ENCODE measurements around the gene TMEM62. TPM values are rescaled to one million over a fixed set of nuclear protein-coding genes. Genes with fewer than 3 reads are reported as not detected.

Gene TMEM62
- total RNA-seq, 4 donors from 2014 or later: 15.8 to 49.2 (median 22.1) TPM

DNA sequence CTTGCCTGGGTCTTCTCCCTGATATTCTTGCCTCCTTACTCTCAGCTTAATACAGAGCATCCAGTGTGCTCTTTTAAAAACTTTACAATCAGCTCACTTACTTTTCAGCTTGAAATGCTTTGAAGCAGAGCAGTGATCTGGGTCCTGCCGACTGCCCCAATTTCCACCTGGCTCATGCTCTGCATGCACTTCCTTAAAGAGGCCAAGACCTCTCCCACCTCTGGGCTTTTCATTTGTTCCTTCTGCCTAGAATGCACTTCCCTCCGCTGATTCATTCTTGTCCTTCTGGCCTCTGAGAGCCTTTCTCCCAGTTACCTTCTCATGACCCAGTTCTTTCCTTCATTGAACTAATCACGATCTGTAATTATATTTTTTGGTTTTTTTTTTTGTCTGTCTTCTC, 49.9 kb downstream of the TMEM62 start:
- no peak for DNase-seq
- WGBS, 2 donors: 64 to 74% methylated on average over 3 of the region's 3 CpGs

GRCh38 chr15:43184407-43185124, 51.2 kb downstream of the TMEM62 start:
- DNase-seq: no peak
- peak overlapping the region; percentile 87 to 96 (median 95) for H3K27ac ChIP-seq
- intact Hi-C loops (cut with DNase I): no loop called here
- no peaks in the 10 kb centered on the region for H3K9me3 ChIP-seq
- H3K27me3 ChIP-seq: no peaks in the 10 kb centered on the region
- H3K4me3 ChIP-seq: peak overlapping the region in 3 of 4 donors; percentile 72 to 91 (median 85)
- peaks cover 0 to 23% (median 0%) of the 10 kb centered on the region in 3 donors for H3K36me3 ChIP-seq
- peaks cover 0 to 51% (median 14%) of the 10 kb centered on the region in 3 donors for H3K4me1 ChIP-seq
- no peak for TF ChIP-seq POLR2A (IDR thresholded peaks at IDR 0.05)
- TF ChIP-seq, protein P1, sequence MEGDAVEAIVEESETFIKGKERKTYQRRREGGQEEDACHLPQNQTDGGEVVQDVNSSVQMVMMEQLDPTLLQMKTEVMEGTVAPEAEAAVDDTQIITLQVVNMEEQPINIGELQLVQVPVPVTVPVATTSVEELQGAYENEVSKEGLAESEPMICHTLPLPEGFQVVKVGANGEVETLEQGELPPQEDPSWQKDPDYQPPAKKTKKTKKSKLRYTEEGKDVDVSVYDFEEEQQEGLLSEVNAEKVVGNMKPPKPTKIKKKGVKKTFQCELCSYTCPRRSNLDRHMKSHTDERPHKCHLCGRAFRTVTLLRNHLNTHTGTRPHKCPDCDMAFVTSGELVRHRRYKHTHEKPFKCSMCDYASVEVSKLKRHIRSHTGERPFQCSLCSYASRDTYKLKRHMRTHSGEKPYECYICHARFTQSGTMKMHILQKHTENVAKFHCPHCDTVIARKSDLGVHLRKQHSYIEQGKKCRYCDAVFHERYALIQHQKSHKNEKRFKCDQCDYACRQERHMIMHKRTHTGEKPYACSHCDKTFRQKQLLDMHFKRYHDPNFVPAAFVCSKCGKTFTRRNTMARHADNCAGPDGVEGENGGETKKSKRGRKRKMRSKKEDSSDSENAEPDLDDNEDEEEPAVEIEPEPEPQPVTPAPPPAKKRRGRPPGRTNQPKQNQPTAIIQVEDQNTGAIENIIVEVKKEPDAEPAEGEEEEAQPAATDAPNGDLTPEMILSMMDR (IDR thresholded peaks at IDR 0.05): no peak
- WGBS, 2 donors: 66 to 67% methylated on average over 7 of the region's 9 CpGs

More for the DNA sequence above, 49.9 kb downstream of the TMEM62 start:
- Histone ChIP-seq H3K36me3 (peaks cover 0 to 22% (median 0%) of the 10 kb centered on the region in 3 donors), H3K9me3 (no peaks in the 10 kb centered on the region), H3K27ac (peak overlapping the region in 2 of 4 donors; percentile 87 to 96), H3K4me3 (no peak overlapping the region), H3K4me1 (peaks cover 0 to 47% (median 14%) of the 10 kb centered on the region in 3 donors), H3K27me3 (no peaks in the 10 kb centered on the region)
- intact Hi-C loops (cut with DNase I): no loop called here
- no peak for TF ChIP-seq POLR2A (IDR thresholded peaks at IDR 0.05)
- TF ChIP-seq, protein P1 (IDR thresholded peaks at IDR 0.05): no peak

- WGBS, 2 donors: 0 to 2% methylated on average over 5 to 10 of the region's 69 CpGs
- Histone ChIP-seq H3K36me3 (peaks cover 0 to 26% (median 7%) of the 10 kb centered on the region in 3 donors), H3K4me1 (peaks cover 0 to 56% (median 14%) of the 10 kb centered on the region in 3 donors), H3K27me3 (no peaks in the 10 kb centered on the region), H3K27ac (peak within 1 kb of the TSS; percentile 87 to 96 (median 95)), H3K4me3 (peak within 1 kb of the TSS; percentile 70 to 91 (median 78)), H3K9me3 (no peaks in the 10 kb centered on the region)
- DNase-seq: peak; percentile 86
- peak in 3 of 4 donors; percentile 60 to 89 (median 87) for TF ChIP-seq POLR2A (IDR thresholded peaks at IDR 0.05)
- TF ChIP-seq, protein P1 (IDR thresholded peaks at IDR 0.05): peak in 4 of 6 experiments; percentile 22 to 32 (median 26)
- intact Hi-C loops (cut with DNase I): no loop called here
These were observed 52.0 kb downstream of the TMEM62 start, which contains the start of gene CCNDBP1 for GRCh38 chr15:43185157-43186002. CCNDBP1 (plus strand) TSS chr15:43185403; CDS start chr15:43185499, 96 bp downstream.

GRCh38 chr15:43186003-43186353, 52.6 kb downstream of the TMEM62 start:
- DNase-seq: no peak
- TF ChIP-seq POLR2A (IDR thresholded peaks at IDR 0.05): no peak
- TF ChIP-seq, protein P1 (IDR thresholded peaks at IDR 0.05): no peak
- Histone ChIP-seq H3K27ac (peak overlapping the region; percentile 87 to 96 (median 95)), H3K9me3 (no peaks in the 10 kb centered on the region), H3K4me1 (peaks cover 0 to 56% (median 14%) of the 10 kb centered on the region in 3 donors), H3K36me3 (peaks cover 0 to 32% (median 13%) of the 10 kb centered on the region in 3 donors), H3K27me3 (no peaks in the 10 kb centered on the region), H3K4me3 (peak overlapping the region; percentile 70 to 91 (median 78))
- 0 to 1% methylated on average over 13 of the region's 13 CpGs for WGBS, 2 donors
- intact Hi-C loops (cut with DNase I): no loop called here
